ENCODE data around the gene ANKRD35.
"Not testable (repeated sequence)": the region's sequence is repeated elsewhere in the genome, so short reads cannot be mapped to it uniquely, and the experiment has no call there.

Gene ANKRD35

DNA sequence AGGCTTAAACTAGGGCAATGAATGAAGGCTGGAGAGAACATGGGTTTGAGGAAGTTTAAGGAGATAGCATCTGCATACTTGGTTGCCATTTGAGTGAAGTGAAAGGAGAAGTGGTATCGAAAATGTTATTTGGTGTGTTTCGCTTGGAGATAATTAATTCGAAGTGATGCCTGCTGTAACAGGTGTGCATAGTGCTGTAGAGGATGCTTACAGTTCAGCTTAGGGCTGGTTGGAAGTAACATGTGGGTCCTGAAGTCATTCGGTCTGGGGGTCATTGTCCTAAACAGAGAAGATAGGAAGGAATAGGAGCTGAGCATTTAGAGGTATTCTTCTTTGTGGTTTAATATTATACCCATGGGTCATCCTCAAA lies 40.5 kb downstream of the ANKRD35 start:
- TF ChIP-seq, protein P1, sequence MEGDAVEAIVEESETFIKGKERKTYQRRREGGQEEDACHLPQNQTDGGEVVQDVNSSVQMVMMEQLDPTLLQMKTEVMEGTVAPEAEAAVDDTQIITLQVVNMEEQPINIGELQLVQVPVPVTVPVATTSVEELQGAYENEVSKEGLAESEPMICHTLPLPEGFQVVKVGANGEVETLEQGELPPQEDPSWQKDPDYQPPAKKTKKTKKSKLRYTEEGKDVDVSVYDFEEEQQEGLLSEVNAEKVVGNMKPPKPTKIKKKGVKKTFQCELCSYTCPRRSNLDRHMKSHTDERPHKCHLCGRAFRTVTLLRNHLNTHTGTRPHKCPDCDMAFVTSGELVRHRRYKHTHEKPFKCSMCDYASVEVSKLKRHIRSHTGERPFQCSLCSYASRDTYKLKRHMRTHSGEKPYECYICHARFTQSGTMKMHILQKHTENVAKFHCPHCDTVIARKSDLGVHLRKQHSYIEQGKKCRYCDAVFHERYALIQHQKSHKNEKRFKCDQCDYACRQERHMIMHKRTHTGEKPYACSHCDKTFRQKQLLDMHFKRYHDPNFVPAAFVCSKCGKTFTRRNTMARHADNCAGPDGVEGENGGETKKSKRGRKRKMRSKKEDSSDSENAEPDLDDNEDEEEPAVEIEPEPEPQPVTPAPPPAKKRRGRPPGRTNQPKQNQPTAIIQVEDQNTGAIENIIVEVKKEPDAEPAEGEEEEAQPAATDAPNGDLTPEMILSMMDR (IDR thresholded peaks at IDR 0.05; ENCODE audit: low read depth, low read length), result no peak
- peak overlapping the region; percentile 60 for H3K4me3 ChIP-seq (replicated peaks in 1 of 2; ENCODE audit: low read depth in 2 of 2, low read length in 2 of 2)
- no peak for DNase-seq (ENCODE audit: low read depth in 2 of 2)

DNA sequence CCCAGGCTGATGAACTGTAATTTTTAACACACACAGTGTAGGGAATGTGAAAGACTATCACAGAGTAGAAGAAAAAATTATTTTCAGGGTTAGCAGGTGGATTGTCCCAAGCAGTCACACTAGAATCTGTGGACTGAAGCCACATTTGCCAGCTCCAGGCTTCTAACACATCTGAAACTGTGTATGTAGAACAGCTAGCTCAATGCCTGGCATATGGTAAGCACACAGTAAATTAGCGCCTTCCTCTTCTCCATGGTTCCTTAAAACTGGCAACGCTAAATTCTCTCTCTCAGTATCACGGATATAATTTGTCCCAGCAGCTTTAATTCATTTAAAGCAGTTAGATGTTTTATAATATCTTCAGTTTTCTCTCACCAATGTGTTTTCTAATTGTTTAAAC lies 42.6 kb downstream of the ANKRD35 start:
- H3K4me3 ChIP-seq (replicated peaks in 1 of 2; ENCODE audit: low read depth in 2 of 2, low read length in 2 of 2), result no peak overlapping the region
- TF ChIP-seq, protein P1 (IDR thresholded peaks at IDR 0.05; ENCODE audit: low read depth, low read length), result no peak
- no peak for DNase-seq (ENCODE audit: low read depth in 2 of 2)

DNA sequence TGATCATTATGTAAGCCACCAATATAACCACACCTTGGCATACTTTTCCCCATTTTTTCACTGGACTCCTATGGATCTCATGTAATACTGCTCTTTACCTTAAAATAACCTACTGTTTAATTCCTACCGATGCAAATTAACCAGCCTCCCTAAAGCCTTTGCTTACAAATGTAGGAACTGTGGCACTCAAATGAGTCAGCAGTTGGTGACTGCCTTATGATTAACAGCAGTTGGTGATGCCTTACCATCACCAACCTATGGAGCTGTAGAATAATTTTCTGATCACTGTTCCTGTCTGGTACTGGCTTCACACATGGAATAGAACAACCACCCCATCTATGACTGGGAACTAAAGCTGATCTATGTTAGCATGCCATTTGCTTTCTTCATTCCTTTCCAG lies 48.0 kb downstream of the ANKRD35 start:
- TF ChIP-seq, protein P1 (IDR thresholded peaks at IDR 0.05; ENCODE audit: low read depth, low read length), result no peak
- no peak overlapping the region for H3K4me3 ChIP-seq (replicated peaks in 1 of 2; ENCODE audit: low read depth in 2 of 2, low read length in 2 of 2)
- DNase-seq (ENCODE audit: low read depth in 2 of 2), result no peak

DNA sequence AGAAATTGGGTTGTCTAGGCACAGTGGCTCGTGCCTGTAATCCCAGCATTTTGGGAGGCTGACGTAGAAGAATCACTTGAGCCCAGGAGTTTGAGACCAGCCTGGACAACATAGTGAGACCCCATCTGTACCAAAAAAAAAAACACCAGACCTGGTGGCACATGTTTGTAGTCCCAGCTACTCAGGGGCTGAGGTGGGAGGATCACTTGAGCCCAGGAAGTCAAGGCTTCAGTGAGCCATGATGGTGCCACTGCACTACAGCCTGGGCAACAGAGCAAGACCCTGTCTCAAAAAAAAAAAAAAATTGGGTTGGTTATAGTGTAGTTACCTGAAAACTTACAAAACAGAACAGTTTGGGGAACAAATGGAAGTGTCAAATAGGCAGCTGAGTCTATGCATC lies 54.9 kb downstream of the ANKRD35 start:
- not testable (repeated sequence) for DNase-seq (ENCODE audit: low read depth in 2 of 2); H3K4me3 ChIP-seq (replicated peaks in 1 of 2; ENCODE audit: low read depth in 2 of 2, low read length in 2 of 2)

DNA sequence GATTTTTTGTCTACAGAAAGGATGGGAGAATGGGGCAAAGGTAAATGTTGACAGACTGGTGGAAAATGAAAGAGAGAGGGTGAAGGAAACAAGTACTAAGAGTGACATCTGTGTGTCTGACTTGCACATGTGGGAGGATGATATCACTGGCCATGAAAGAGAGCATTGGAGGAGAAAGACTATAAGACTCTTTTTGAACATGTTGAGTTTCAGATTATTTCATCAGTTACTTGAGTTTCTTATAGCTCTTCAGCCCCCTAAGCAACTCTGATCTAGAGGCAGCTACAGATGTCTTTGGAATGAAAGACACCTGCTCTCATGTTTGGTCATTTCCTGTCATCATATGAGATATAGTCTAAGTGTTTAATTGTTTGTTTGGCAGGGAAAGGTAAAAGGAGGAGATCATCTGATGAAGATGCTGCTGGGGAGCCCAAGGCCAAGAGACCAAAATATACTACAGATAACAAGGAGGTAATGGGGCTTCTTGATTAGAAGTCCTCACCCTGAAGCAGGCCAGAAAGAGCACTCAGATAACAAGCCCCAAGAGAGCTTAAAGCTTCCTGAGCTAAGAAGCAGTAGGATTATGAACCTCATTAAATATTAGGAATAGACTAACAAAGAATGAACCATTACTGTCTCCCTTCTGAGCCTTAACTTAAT lies 57.2 kb downstream of the ANKRD35 start:
- TF ChIP-seq, protein P1 (IDR thresholded peaks at IDR 0.05; ENCODE audit: low read depth, low read length), result no peak
- no peak overlapping the region for H3K4me3 ChIP-seq (replicated peaks in 1 of 2; ENCODE audit: low read depth in 2 of 2, low read length in 2 of 2)
- DNase-seq (ENCODE audit: low read depth in 2 of 2), result no peak

DNA sequence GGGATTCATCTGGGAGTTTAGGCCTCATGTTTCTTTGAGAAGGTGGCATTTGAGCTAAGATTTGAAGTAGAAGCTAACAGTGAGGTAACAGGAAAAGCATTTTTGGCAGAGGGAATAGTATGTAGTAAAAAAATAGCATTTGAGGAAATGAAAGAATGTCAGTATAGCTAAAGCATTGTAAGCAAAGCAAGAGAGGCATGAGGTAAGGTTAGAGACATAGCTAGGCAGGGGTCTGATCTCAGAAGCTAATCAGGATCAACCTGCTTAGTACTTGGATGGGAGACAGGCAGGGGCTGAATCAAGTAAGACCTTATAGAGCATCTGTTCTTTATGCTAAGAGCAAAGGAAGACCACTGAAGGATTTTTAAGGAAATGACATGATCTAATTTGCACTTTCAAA lies 57.7 kb downstream of the ANKRD35 start:
- no peak for DNase-seq (ENCODE audit: low read depth in 2 of 2)
- TF ChIP-seq, protein P1 (IDR thresholded peaks at IDR 0.05; ENCODE audit: low read depth, low read length), result no peak
- H3K4me3 ChIP-seq (replicated peaks in 1 of 2; ENCODE audit: low read depth in 2 of 2, low read length in 2 of 2), result no peak overlapping the region

DNA sequence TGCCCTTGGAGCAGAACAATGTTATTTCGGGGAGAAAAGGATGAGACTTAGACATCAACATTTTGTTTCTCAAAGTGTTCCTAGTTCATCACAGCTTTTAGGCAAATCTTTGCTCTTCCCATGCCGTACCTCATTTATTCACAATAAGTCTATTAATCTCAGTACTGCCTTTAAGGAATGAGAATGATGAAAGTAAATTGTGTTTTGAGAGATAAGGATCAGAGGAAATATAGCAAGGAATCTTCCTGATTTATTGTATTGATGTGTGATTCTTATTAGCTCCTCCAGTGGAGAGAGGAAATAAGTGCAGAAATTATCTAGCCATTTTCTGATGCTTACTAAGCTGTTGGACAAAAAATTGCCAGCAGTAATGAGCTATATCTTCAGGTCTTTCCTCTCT lies 59.6 kb downstream of the ANKRD35 start:
- TF ChIP-seq, protein P1 (IDR thresholded peaks at IDR 0.05; ENCODE audit: low read depth, low read length), result no peak
- H3K4me3 ChIP-seq (replicated peaks in 1 of 2; ENCODE audit: low read depth in 2 of 2, low read length in 2 of 2), result no peak overlapping the region
- DNase-seq (ENCODE audit: low read depth in 2 of 2), result no peak

Data from cardiac fibroblast (primary cell).